ENCODE measurements around the gene DYNC1LI1.

DNA sequence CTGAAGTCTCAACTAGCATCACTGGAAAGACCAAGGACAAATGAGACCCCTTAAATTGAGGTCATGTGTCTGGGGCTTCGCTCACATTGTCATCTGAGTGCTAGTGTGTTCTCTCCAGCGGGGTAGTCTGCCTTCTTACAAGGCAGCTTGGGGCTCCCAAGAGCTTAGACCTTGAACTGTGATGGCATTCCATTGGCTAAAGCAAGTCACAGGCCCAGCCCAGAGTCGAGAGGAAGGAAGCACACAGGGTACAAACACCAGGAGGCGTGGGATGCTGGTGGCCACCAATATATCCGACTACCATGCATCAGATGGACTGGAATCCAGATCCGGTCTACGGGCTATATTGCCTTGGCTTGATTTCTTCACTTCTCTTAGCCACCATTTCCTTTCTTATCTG, 31.5 kb upstream of the DYNC1LI1 start:
- TF ChIP-seq POLR2A (IDR thresholded peaks at IDR 0.05; ENCODE audit: low read length): no peak
- no peak for TF ChIP-seq TP53 (CRISPR knock-in tag; IDR thresholded peaks at IDR 0.05)
- no peak for TF ChIP-seq CEBPB (IDR thresholded peaks at IDR 0.05)
- no peak for TF ChIP-seq CTCF (IDR thresholded peaks at IDR 0.05)
- no peak for TF ChIP-seq KDM1A (IDR thresholded peaks at IDR 0.05; ENCODE audit: low read depth)
- TF ChIP-seq, protein P1, sequence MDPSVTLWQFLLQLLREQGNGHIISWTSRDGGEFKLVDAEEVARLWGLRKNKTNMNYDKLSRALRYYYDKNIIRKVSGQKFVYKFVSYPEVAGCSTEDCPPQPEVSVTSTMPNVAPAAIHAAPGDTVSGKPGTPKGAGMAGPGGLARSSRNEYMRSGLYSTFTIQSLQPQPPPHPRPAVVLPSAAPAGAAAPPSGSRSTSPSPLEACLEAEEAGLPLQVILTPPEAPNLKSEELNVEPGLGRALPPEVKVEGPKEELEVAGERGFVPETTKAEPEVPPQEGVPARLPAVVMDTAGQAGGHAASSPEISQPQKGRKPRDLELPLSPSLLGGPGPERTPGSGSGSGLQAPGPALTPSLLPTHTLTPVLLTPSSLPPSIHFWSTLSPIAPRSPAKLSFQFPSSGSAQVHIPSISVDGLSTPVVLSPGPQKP (IDR thresholded peaks at IDR 0.05; ENCODE audit: low read depth, low read length): no peak
- TF ChIP-seq CBX8 (IDR thresholded peaks at IDR 0.05): no peak
- TF ChIP-seq JUN (IDR thresholded peaks at IDR 0.05): no peak
- no peak for TF ChIP-seq JUNB (IDR thresholded peaks at IDR 0.05)
- TF ChIP-seq CHD4 (IDR thresholded peaks at IDR 0.05; ENCODE audit: borderline replicate concordance): no peak
- TF ChIP-seq RFX5 (IDR thresholded peaks at IDR 0.05): no peak
- TF ChIP-seq NPAS2 (CRISPR knock-in tag; IDR thresholded peaks at IDR 0.05; ENCODE audit: borderline replicate concordance): no peak
- TF ChIP-seq RCOR1 (IDR thresholded peaks at IDR 0.05; ENCODE audit: low read depth, low read length): no peak
